ENCODE data around the gene MAP4K1. TPM values are rescaled to one million over a fixed set of nuclear protein-coding genes. Genes with fewer than 3 reads are reported as not detected.

MAP4K1 gene
- total RNA-seq, 1 experiment from 2014 or later = 0.29 TPM

GRCh38 chr19:38539751-38540150, 78.0 kb downstream of the MAP4K1 start:
- in situ Hi-C loops (cut with HindIII; ENCODE audit: low pct_unique_long_range_greater_than_20kb, low sequenced_read_pairs) = no loop called here
- no peak for DNase-seq (ENCODE audit: low read depth, low spot score)

GRCh38 chr19:38538793-38539528, 78.8 kb downstream of the MAP4K1 start:
- DNase-seq (ENCODE audit: low read depth, low spot score) = no peak
- in situ Hi-C loops (cut with HindIII; ENCODE audit: low pct_unique_long_range_greater_than_20kb, low sequenced_read_pairs) = no loop called here

DNA sequence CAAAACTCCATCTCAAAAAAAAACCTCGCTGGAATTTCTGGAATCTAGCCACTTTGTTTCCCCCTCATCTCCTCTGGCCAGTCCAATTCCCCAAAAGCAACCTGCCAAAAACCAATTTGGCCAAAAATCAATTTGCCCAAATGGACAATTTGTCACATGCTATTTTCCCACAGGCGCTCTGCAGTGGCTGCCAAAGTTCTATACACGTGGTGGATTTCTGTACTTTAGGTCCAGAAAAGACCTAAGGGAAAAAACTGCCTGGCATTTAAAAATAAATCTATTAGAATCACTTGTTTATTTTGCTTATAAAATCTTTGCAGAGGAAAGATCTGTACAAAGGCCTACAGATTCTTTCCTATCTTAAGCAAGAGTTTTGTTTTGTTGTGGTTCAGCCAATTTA, 79.4 kb downstream of the MAP4K1 start:
- in situ Hi-C loops (cut with HindIII; ENCODE audit: low pct_unique_long_range_greater_than_20kb, low sequenced_read_pairs) = no loop called here
- DNase-seq (ENCODE audit: low read depth, low spot score) = no peak

Other genes with a start within 250 kb of the MAP4K1 start
- gene PSMD8, start 243.4 kb downstream of the MAP4K1 start, total RNA-seq (2014; rRNA removed; shearing (Covaris generic)) = 279 and 300 TPM in 2 replicates
- gene GGN, start 229.9 kb downstream of the MAP4K1 start, total RNA-seq (2014; rRNA removed; shearing (Covaris generic)) = not detected in 2 replicates
- 0.05 and 0.42 TPM in 2 replicates for gene SPRED3, start 229.3 kb downstream of the MAP4K1 start, total RNA-seq (2014; rRNA removed; shearing (Covaris generic))
- 6.9 and 8.9 TPM in 2 replicates for gene FAM98C, start 214.9 kb downstream of the MAP4K1 start, total RNA-seq (2014; rRNA removed; shearing (Covaris generic))
- not detected in 2 replicates for gene RASGRP4, start 191.7 kb downstream of the MAP4K1 start, total RNA-seq (2014; rRNA removed; shearing (Covaris generic))
- 0.03 TPM in 1 of 2 replicates, not detected in the other for gene RYR1, start 184.3 kb downstream of the MAP4K1 start, total RNA-seq (2014; rRNA removed; shearing (Covaris generic))
- 257 and 294 TPM in 2 replicates for gene EIF3K, start 1.2 kb upstream of the MAP4K1 start, total RNA-seq (2014; rRNA removed; shearing (Covaris generic))
- gene ACTN4, start 29.7 kb upstream of the MAP4K1 start, total RNA-seq (2014; rRNA removed; shearing (Covaris generic)) = 69.8 and 108 TPM in 2 replicates
- gene CAPN12, start 126.5 kb upstream of the MAP4K1 start, total RNA-seq (2014; rRNA removed; shearing (Covaris generic)) = not detected in 2 replicates
- gene LGALS7, start 155.6 kb upstream of the MAP4K1 start, total RNA-seq (2014; rRNA removed; shearing (Covaris generic)) = not detected in 2 replicates
- not detected in 2 replicates for gene LGALS7B, start 171.2 kb upstream of the MAP4K1 start, total RNA-seq (2014; rRNA removed; shearing (Covaris generic))
- not detected in 2 replicates for gene LGALS4, start 195.0 kb upstream of the MAP4K1 start, total RNA-seq (2014; rRNA removed; shearing (Covaris generic))
- gene ECH1, start 213.8 kb upstream of the MAP4K1 start, total RNA-seq (2014; rRNA removed; shearing (Covaris generic)) = 36.2 and 46.3 TPM in 2 replicates
- gene HNRNPL, start 232.0 kb upstream of the MAP4K1 start, total RNA-seq (2014; rRNA removed; shearing (Covaris generic)) = 225 and 255 TPM in 2 replicates

Measured in SK-MEL-5 (cell line).